HG02678 (cell line): ENCODE results near the gene PPRC1.

Source experiments
- ATAC-seq: cut with Tn5 transposase; IDR thresholded peaks from one replicate; pipeline ENCODE4 v1.9.1; 2021; ENCODE audit warnings: mild to moderate bottlenecking, moderate library complexity; ENCODE audit not compliant: unreplicated experiment

PPRC1 gene

GRCh38 chr10:102116656-102117055 is 16.2 kb upstream of the PPRC1 start:
- no peak for ATAC-seq

- no peak for ATAC-seq
Observed at GRCh38 chr10:102117391-102118159, 15.3 kb upstream of the PPRC1 start.

- no peak for ATAC-seq
Observed at GRCh38 chr10:102118867-102119266, 14.0 kb upstream of the PPRC1 start.

GRCh38 chr10:102119417-102120141 is 13.3 kb upstream of the PPRC1 start:
- no peak for ATAC-seq

GRCh38 chr10:102120142-102120990 is 12.5 kb upstream of the PPRC1 start, which contains the start of gene LDB1:
TSS of gene LDB1 (minus strand) at chr10:102120368. CDS start at chr10:102120110, 258 bp downstream.
- ATAC-seq, result peak; percentile 71

- no peak for ATAC-seq
Observed at GRCh38 chr10:102120991-102121738, 11.7 kb upstream of the PPRC1 start.

GRCh38 chr10:102121739-102122372 is 11.0 kb upstream of the PPRC1 start:
- no peak for ATAC-seq

- ATAC-seq, result no peak
Observed at GRCh38 chr10:102122450-102122849, 10.4 kb upstream of the PPRC1 start.

- no peak for ATAC-seq
Observed at GRCh38 chr10:102123223-102123622, 9.6 kb upstream of the PPRC1 start.

GRCh38 chr10:102131286-102132170 is 1.3 kb upstream of the PPRC1 start:
- no peak for ATAC-seq

- no peak for ATAC-seq
Observed at GRCh38 chr10:102132193-102132562, 662 bp upstream of the PPRC1 start.

GRCh38 chr10:102133373-102134195 is 744 bp downstream of the PPRC1 start:
- ATAC-seq, result no peak

- no peak for ATAC-seq
Observed at GRCh38 chr10:102134416-102134815, 1.6 kb downstream of the PPRC1 start.

GRCh38 chr10:102135956-102136526 is 3.2 kb downstream of the PPRC1 start:
- no peak for ATAC-seq

GRCh38 chr10:102139281-102140110 is 6.7 kb downstream of the PPRC1 start:
- ATAC-seq, result no peak

- no peak for ATAC-seq
Observed at GRCh38 chr10:102140218-102140617, 7.4 kb downstream of the PPRC1 start.

GRCh38 chr10:102140913-102141540 is 8.2 kb downstream of the PPRC1 start:
- no peak for ATAC-seq
